ENCODE results near the gene GSE1. TPM values are rescaled to one million over a fixed set of nuclear protein-coding genes. Genes with fewer than 3 reads are reported as not detected.

The GSE1 gene
- total RNA-seq, 4 donors from 2014 or later: 100 to 139 (median 120) TPM

GRCh38 chr16:85658504-85659326 is 45.6 kb downstream of the GSE1 start:
- intact Hi-C loops (cut with DNase I; ENCODE audit: low total_unique reads): no loop called here
- Histone ChIP-seq H3K4me3 (no peak overlapping the region), H3K27ac (no peak overlapping the region), H3K9me3 (no peaks in the 10 kb centered on the region), H3K36me3 (peaks cover 1 to 52% (median 28%) of the 10 kb centered on the region in 4 donors), H3K27me3 (no peaks in the 10 kb centered on the region), H3K4me1 (peaks cover 1 to 5% (median 3%) of the 10 kb centered on the region in 4 donors)
- no peak for DNase-seq
- TF ChIP-seq POLR2AphosphoS5 (IDR thresholded peaks at IDR 0.05): no peak
- TF ChIP-seq EP300 (IDR thresholded peaks at IDR 0.05; ENCODE audit: low read depth): no peak
- TF ChIP-seq, protein P1, sequence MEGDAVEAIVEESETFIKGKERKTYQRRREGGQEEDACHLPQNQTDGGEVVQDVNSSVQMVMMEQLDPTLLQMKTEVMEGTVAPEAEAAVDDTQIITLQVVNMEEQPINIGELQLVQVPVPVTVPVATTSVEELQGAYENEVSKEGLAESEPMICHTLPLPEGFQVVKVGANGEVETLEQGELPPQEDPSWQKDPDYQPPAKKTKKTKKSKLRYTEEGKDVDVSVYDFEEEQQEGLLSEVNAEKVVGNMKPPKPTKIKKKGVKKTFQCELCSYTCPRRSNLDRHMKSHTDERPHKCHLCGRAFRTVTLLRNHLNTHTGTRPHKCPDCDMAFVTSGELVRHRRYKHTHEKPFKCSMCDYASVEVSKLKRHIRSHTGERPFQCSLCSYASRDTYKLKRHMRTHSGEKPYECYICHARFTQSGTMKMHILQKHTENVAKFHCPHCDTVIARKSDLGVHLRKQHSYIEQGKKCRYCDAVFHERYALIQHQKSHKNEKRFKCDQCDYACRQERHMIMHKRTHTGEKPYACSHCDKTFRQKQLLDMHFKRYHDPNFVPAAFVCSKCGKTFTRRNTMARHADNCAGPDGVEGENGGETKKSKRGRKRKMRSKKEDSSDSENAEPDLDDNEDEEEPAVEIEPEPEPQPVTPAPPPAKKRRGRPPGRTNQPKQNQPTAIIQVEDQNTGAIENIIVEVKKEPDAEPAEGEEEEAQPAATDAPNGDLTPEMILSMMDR (IDR thresholded peaks at IDR 0.05): no peak
- TF ChIP-seq POLR2A (IDR thresholded peaks at IDR 0.05): no peak
- WGBS, 2 donors (ENCODE audit: low coverage in 1 of 2): 83 to 91% methylated on average over 1 to 18 of the region's 18 CpGs
- in situ Hi-C loops (cut with MboI; ENCODE audit: low pct_ligation_motif_present in 1 of 4, low pct_unique_long_range_greater_than_20kb in 1 of 4, low sequenced_read_pairs in 3 of 4): no loop called here

DNA sequence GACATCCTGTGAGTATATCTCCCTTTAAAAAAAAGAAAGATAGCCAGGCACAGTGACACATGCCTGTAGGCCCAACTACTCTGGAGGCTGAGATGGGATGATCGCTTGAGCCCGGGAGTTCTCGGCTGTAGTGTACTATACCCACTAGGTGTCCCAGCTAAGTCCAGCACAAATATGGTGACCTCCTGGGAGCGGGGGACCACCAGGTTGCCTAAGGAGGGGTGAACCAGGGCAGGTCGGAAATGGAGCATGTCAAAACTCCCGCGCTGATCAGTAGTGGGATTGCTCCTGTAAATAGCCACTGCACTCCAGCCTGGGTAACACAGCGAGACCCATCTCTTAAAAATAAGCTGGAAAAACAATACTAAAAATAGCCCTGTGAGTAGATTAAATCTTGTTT is 46.2 kb downstream of the GSE1 start:
- 96 to 100% methylated on average over 1 to 8 of the region's 8 CpGs for WGBS, 2 donors (ENCODE audit: low coverage in 1 of 2)
- no peak overlapping the region for H3K4me3 ChIP-seq
- H3K36me3 ChIP-seq: peaks cover 1 to 58% (median 31%) of the 10 kb centered on the region in 4 donors
- H3K4me1 ChIP-seq: peaks cover 0 to 2% (median 0%) of the 10 kb centered on the region in 4 donors
- intact Hi-C loops (cut with DNase I; ENCODE audit: low total_unique reads): no loop called here
- no peak overlapping the region for H3K27ac ChIP-seq
- DNase-seq: no peak
- no peaks in the 10 kb centered on the region for H3K27me3 ChIP-seq
- no peak for TF ChIP-seq POLR2A (IDR thresholded peaks at IDR 0.05)
- TF ChIP-seq, protein P1 (IDR thresholded peaks at IDR 0.05): no peak
- no peaks in the 10 kb centered on the region for H3K9me3 ChIP-seq
- in situ Hi-C loops (cut with MboI; ENCODE audit: low pct_ligation_motif_present in 1 of 4, low pct_unique_long_range_greater_than_20kb in 1 of 4, low sequenced_read_pairs in 3 of 4): no loop called here

- 73% methylated on average over 11 of the region's 12 CpGs; no CpG with 5 or more reads in 1 of the 2 donors for WGBS, 2 donors (ENCODE audit: low coverage in 1 of 2)
- in situ Hi-C loops (cut with MboI; ENCODE audit: low pct_ligation_motif_present in 1 of 4, low pct_unique_long_range_greater_than_20kb in 1 of 4, low sequenced_read_pairs in 3 of 4) (no loop called here), intact Hi-C loops (cut with DNase I; ENCODE audit: low total_unique reads) (no loop called here)
- H3K36me3 ChIP-seq: peaks cover 1 to 64% (median 33%) of the 10 kb centered on the region in 4 donors
- no peak overlapping the region for H3K27ac ChIP-seq
- peak; percentile 76 for DNase-seq
- no peak overlapping the region for H3K4me3 ChIP-seq
- no peaks in the 10 kb centered on the region for H3K27me3 ChIP-seq
- TF ChIP-seq, protein P1 (IDR thresholded peaks at IDR 0.05): peak; percentile 81 to 91 (median 85)
- TF ChIP-seq POLR2AphosphoS5 (IDR thresholded peaks at IDR 0.05): no peak
- no peaks in the 10 kb centered on the region for H3K9me3 ChIP-seq
- H3K4me1 ChIP-seq: peaks cover 0 to 2% (median 0%) of the 10 kb centered on the region in 4 donors
Measured at GRCh38 chr16:85659805-85660511, 46.8 kb downstream of the GSE1 start.

GRCh38 chr16:85660843-85661739 is 48.0 kb downstream of the GSE1 start:
- Histone ChIP-seq H3K36me3 (peaks cover 1 to 69% (median 36%) of the 10 kb centered on the region in 4 donors), H3K9me3 (no peaks in the 10 kb centered on the region), H3K4me3 (no peak overlapping the region), H3K4me1 (peaks cover 0 to 2% (median 0%) of the 10 kb centered on the region in 4 donors), H3K27me3 (no peaks in the 10 kb centered on the region), H3K27ac (no peak overlapping the region)
- no peak for DNase-seq
- in situ Hi-C loops (cut with MboI; ENCODE audit: low pct_ligation_motif_present in 1 of 4, low pct_unique_long_range_greater_than_20kb in 1 of 4, low sequenced_read_pairs in 3 of 4): no loop called here
- intact Hi-C loops (cut with DNase I; ENCODE audit: low total_unique reads): no loop called here
- WGBS, 2 donors (ENCODE audit: low coverage in 1 of 2): 91 to 98% methylated on average over 6 to 31 of the region's 42 CpGs
- TF ChIP-seq, protein P1 (IDR thresholded peaks at IDR 0.05): no peak
- TF ChIP-seq EP300 (IDR thresholded peaks at IDR 0.05; ENCODE audit: low read depth) (no peak), POLR2A (IDR thresholded peaks at IDR 0.05) (no peak), POLR2AphosphoS5 (IDR thresholded peaks at IDR 0.05) (no peak)
